Gastroesophageal sphincter (tissue), 3 donors: ENCODE data around the gene XPNPEP2.

Experiments
- CTCF ChIP-seq, 4 experiments: fragments of 200-600 bp in 2 of 4; fragments of 450-650 bp in 2 of 4; sonication (generic) in 1 of 4; IDR thresholded peaks; one replicate each; pipeline ENCODE4 v1.5.1; 2017 to 2019; ENCODE audit warnings: antibody characterized with exemption in 4 of 4, mild to moderate bottlenecking in 2 of 4, moderate library complexity in 2 of 4
- POLR2A ChIP-seq, 2 donors: fragments of 450-650 bp; IDR thresholded peaks; one replicate each; pipeline ENCODE4 v1.6.1; 2017; ENCODE audit warnings: antibody characterized with exemption in 2 of 2, mild to moderate bottlenecking in 2 of 2, moderate library complexity in 1 of 2

- TF ChIP-seq POLR2A (IDR thresholded peaks at IDR 0.05), result no peak
- no peak for TF ChIP-seq CTCF (IDR thresholded peaks at IDR 0.05)
Measured at GRCh38 chrX:129808829-129809796, 70.3 kb downstream of the XPNPEP2 start.
